Adrenal gland (tissue), 5 donors: ENCODE measurements around the gene KCNH3.

Experiments
- CTCF ChIP-seq, 6 experiments: fragments of 450-650 bp in 4 of 6; fragments of 200-600 bp in 2 of 6; sonication (generic) in 1 of 6; IDR thresholded peaks; 1 replicate in 5 of 6; 2 replicates in 1 of 6; pipeline versions ENCODE4 v1.5.1 to v1.8.0; 2016 to 2021; ENCODE audit warnings: antibody characterized with exemption in 6 of 6, mild to moderate bottlenecking in 2 of 6, moderate library complexity in 1 of 6
- POLR2A ChIP-seq, 2 donors: fragments of 450-650 bp; IDR thresholded peaks; one replicate each; pipeline ENCODE4 v1.6.1; 2017; ENCODE audit warnings: antibody characterized with exemption in 2 of 2, mild to moderate bottlenecking in 2 of 2, moderate library complexity in 1 of 2
- donor health status: DM: no; HTN: no; CAD: no.

GRCh38 chr12:49584591-49584990, 45.8 kb downstream of the KCNH3 start:
- TF ChIP-seq CTCF (IDR thresholded peaks at IDR 0.05): no peak
- no peak for TF ChIP-seq POLR2A (IDR thresholded peaks at IDR 0.05)
